GM21576 (cell line): ENCODE data around the gene CD99.
"Not testable (repeated sequence)": the region's sequence is repeated elsewhere in the genome, so short reads cannot be mapped to it uniquely, and the experiment has no call there.

Experiments
- ATAC-seq: cut with Tn5 transposase; IDR thresholded peaks from one replicate; pipeline ENCODE4 v1.9.1; 2021; ENCODE audit warnings: mild to moderate bottlenecking, moderate library complexity; ENCODE audit not compliant: unreplicated experiment

CD99 gene

GRCh38 chrX:2719774-2720447 lies 28.8 kb downstream of the CD99 start:
- no peak for ATAC-seq

DNA sequence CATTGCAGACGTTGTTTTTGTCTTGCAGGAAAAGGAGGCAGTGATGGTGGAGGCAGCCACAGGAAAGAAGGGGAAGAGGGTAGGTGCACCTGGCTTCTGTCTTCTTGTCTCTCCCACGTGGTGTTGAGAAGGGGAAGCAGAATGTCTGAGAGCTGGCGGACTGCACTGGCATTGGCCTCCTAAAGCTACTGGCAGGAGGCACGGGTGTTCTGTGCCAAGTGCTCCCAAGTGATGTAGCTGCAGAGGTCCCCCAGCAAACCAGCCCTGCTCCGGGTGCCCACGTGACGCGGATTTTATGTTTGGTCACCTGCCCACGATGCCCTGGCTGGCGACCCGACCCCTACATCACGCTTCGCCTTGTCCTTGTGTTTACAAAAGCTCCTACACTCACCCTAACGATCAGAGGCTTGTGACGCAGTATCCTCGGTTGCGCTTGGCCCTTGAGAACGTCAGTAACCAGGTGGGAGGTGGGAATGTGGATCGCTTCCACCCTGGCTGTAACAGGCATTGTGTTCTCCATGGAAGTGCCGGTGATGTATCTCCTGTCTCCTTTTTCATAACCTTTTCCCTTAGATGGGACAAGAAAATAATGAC lies 32.3 kb downstream of the CD99 start:
- no peak for ATAC-seq

DNA sequence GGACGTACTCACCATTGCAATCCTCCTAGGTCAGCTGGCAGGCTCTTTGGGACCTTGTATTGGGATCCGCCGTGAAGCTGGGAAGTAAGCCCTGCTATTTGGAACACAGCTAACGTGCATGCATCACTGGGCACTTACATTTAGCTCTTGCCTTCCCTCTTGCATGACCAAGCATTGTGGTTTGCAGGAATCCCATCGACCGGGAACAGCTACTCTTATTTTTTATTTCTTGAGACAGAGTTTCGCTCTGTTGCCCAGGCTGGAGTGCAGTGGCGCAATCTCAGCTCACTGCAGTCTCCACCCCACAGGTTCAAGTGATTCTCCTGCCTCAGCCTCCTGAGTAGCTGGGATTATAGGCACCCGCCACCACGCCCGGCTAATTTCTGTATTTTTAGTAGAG lies 36.2 kb downstream of the CD99 start:
- not testable (repeated sequence) for ATAC-seq

- ATAC-seq, result no peak
These were observed 41.0 kb downstream of the CD99 start for GRCh38 chrX:2732076-2732475.

DNA sequence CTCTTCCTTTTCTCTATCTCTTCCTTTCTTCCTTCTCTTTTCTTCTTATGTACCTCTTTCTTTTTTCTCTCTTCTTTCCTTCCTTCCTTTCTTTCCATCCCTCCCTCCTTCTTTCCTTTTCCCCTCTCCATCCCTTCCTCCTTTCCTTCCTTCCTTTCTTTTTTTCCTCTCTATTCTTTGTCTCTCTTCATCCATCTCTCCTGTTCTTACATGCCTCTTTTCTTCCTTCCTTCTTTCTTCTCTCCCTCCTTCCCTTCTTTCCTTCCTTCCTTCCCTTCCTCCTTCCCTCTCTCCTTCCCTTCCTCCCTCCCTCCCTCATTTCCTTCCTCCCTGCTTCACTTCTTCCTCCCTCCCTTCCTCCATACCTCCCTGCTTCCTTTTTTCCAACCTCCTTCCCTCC lies 41.6 kb downstream of the CD99 start:
- no peak for ATAC-seq

GRCh38 chrX:2733286-2733685 lies 42.2 kb downstream of the CD99 start:
- ATAC-seq, result no peak

DNA sequence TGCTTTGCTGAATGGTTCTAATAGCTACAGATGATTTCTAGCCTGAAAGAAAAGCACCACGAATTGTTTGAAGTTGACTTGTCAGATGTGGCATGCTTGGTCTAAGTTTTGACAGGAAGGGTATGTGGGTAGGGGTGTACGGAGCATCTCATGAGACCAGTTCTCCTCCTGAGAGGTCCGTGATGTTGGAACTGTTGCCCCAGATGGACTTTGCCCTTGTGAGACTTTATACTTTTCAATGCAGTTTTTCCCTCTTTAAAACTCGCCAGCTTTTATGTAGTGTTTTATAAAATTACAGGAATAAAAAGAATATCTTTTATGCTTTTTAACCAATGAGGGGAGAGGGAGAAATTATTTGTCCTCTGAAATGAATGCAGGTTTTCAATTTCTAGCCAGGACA lies 44.2 kb downstream of the CD99 start:
- no peak for ATAC-seq

GRCh38 chrX:2740672-2741071 lies 49.6 kb downstream of the CD99 start:
- ATAC-seq, result no peak

GRCh38 chrX:2741386-2741785 lies 50.3 kb downstream of the CD99 start:
- ATAC-seq, result no peak

GRCh38 chrX:2746250-2746649 lies 55.2 kb downstream of the CD99 start:
- ATAC-seq, result not testable (repeated sequence)

DNA sequence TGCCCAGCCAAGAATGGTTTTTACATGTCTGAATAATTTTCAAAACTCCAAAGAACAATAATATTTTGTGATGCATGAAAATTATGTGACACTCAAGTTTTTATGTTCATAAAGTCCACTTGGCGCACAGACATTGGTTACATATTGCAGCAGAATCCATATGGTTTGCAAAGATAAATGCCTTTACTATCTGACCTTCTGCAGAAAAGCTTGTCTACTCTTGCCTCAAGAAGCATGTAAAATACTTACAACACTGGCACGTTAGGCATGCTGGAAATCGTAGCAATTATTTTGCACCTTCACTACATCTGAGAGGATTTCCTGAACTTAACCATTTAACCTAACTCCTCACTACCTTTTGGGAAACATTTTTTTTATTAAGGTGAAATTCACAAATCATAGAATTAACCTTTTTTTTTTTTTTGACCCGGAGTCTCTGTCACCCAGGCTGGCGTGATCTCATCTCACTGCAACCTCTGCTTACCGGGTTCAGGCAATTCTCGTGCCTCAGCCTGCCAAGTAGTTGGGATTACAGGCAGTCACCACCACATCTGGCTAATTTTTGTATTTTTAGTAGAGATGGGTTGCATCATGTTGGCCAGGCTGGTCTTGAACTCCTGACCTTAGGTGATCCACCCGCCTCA lies 57.2 kb downstream of the CD99 start:
- ATAC-seq, result no peak

GRCh38 chrX:2748815-2749188 lies 57.7 kb downstream of the CD99 start:
- ATAC-seq, result no peak

- ATAC-seq, result no peak
These were observed 60.2 kb downstream of the CD99 start for GRCh38 chrX:2751291-2751690.

GRCh38 chrX:2751874-2752300 lies 60.8 kb downstream of the CD99 start, which contains the start of gene XG:
TSS of gene XG (plus strand) at chrX:2752040. CDS start at chrX:2752275, 235 bp downstream.
- not testable (repeated sequence) for ATAC-seq

DNA sequence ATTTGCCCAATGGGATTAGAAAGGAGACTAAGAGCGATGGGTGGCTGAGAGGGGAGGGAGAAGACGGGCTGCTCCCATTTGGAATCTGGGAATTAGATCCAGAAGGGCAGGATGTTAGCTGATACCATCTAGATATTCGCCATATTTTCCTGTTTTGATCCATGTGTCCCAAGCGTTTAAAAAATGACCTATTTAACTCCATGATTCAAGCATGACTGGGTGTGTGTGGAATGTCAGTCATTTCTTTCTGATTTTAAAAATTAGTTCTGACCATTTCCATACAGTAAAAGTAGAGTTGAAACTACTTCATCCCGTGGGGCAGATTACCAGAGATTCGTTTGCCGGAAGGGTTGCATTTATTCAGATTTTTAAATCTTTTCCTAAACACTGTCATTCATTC lies 61.3 kb downstream of the CD99 start:
- not testable (repeated sequence) for ATAC-seq

DNA sequence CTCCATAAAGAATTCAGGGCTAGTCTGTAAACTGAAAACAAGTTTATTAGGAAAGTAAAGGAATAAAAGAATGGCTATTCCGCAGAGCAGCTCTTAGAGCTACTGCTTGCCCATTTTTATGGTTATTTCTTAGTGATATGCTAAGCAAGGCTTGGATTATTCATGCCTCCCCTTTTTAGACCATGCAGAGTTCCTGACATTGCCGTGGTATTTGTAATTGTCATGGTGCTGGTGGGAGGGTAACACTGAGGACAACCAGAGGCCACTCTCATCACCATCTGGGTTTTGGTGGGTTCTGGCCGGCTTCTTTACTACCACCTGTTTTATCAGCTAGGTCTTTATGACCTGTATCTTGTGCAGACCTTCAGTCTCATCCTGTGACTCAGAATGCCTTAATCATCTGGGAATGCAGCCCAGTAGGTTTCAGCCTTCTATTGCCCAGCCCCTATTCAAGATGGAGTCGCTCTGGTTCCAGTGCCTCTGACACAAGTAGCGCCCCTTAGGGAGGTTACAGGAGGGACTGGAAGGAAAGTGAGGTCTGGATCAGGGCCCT lies 64.1 kb downstream of the CD99 start:
- ATAC-seq, result not testable (repeated sequence)

DNA sequence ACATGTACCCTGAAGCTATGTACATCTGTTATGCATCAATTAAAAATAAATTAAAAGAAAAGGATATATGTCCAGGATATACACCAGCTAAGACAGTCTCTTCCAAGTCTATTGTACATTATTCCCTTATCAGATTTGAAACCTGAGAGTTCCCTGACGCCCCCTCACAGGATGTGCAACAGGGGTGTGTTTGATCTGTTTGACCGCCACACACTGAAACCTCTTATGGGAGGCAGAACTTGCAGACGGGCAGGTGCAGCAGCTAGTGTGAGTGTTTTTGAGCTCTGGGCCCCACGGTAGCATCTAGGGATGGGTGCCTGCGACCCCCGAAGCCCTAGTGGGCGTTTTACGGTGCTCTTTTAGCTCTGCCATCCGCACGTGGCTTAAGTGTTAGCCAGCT lies 65.5 kb downstream of the CD99 start:
- no peak for ATAC-seq

DNA sequence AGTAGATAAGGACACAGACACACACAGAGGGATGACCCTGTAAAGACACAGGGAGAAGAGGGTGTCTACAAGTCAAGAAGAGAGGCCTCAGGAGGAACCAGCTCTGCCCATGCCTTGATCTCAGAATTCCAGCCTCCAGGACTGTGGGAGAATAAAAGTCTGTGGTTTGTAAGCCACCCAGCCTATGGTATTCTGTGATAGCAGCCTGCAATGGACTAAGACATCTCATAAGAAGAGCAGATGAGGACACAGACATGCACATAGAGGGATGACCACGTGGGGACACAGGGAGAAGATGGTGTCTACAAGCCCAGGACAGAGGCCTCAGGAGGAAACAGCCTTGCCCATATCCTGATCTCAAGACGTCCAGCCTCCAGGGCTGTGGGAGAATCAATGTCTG lies 70.2 kb downstream of the CD99 start:
- no peak for ATAC-seq

GRCh38 chrX:2762671-2763070 lies 71.6 kb downstream of the CD99 start:
- ATAC-seq, result not testable (repeated sequence)

DNA sequence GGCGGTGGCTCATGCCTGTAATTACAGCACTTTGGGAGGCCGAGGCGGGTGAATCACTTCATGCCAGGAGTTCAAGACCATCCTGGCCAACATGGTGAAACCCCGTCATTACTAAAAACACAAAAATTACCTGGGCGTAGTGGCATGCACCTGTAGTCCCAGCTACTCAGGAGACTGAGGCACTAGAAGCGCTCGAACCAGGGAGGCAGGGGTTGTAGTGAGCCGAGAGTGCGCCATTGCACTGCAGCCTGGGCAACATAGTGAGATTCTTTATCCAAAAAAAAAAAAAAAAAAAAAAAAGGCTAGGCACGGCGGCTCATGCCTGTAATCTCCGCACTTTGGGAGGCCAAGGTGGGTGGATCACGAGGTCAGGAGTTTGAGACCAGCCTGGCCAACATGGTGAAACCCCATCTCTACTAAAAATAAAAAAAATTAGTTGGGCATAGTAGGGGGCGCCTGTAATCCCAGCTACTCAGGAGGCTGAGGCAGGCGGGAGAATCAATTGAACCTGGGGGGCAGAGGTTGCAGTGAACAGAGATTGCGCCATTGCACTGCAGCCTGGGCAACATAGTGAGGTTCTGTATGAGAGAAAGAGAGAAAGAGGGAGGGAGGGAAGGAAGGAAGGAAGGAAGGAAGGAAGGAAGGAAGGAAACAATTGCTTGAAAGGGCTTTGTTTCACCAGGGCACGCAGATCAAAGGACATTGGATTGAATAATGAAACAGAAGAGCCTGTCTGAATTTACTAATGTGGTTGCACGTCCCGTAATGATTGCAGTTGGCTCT lies 73.9 kb downstream of the CD99 start:
- not testable (repeated sequence) for ATAC-seq

GRCh38 chrX:2765549-2765830 lies 74.4 kb downstream of the CD99 start:
- ATAC-seq, result no peak
